Posterior vena cava (tissue), 2 donors: ENCODE measurements around the gene KATNAL1. TPM values are rescaled to one million over a fixed set of nuclear protein-coding genes. Genes with fewer than 3 reads are reported as not detected.
"Not testable (repeated sequence)": the region's sequence is repeated elsewhere in the genome, so short reads cannot be mapped to it uniquely, and the experiment has no call there.

ENCODE experiments used
- DNase-seq: peaks from one replicate; pipeline ENCODE4 v3.0.0-alpha.2; 2020; ENCODE audit warnings: low spot score
- intact Hi-C, 2 donors: fragments of 100-400 bp; cut with DNase I; formaldehyde crosslinking; loops; one replicate each; pipeline versions ENCODE4 v1.14.1 to v1.14.2; 2022 to 2023
- total RNA-seq, 2 donors: library from RNA; stranded (reverse); fragmentation: NEBNext Ultra II Directional; extraction: Animal tissue kit (Norgen Biotek cat#: 25700); gene quantifications; one replicate each; pipeline ENCODE4 v1.2.1, GENCODE V29; 2021
- donor health status: DM: yes; HTN: yes; CAD: no.
- donor health status: DM: yes; HTN: yes; CAD: no.

KATNAL1 gene
- total RNA-seq, 2 donors from 2014 or later = 44.8 to 59.5 TPM

DNA sequence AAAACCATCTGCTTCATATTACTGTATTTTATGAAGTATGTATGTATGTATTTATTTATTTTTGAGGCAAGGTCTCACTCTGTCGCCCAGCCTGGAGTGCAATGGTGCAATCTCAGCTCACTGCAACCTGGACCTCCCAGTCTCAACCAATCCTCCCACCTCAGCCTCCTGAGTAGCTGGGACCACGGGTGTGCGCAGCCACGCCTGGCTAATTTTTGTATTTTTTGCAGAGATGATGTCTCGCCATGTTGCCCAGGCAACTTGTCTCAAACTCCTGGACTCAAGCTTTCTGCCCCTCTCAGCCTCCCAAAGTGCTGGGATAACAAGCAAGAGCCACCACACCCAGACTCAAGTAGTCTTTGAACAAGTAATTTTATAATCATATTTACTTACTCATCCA lies 5.5 kb downstream of the KATNAL1 start:
- intact Hi-C loops = no loop called here
- no peak for DNase-seq

DNA sequence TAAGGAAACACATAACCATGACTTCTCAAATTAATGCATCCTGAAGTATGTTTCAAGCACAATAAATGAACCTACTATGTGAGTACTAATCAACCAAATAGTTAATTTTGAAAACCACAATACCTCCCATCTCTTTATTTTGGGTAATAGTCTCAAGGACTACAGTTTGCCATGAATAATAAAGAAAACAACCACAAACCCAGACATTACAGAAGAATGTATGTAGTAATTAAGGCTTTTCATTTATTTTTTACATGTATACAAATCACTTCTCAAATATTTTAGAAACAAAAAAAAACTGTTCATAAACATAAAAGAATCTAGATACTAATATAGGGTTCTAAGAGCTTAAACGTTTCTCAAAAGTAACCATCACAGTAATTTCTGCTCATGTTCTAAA lies 6.8 kb downstream of the KATNAL1 start:
- intact Hi-C loops = no loop called here
- DNase-seq = no peak

DNA sequence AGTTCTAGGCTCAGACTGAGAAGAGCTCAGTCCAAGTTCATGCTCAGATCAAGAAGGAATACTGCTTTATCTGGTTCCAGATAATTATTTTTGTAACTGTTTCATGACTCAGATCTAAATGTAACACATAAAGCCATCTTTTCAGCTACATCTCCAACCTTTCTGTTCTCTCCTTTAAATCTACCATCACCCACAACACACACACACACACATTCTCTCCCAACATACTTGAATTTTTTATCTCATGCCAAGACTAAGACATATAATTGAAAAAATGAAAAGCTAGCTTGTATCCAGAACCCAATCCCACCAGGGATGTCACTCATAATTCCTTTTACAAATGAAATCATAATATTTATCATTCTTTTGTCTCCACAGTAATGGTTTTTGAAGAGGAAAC lies 7.6 kb downstream of the KATNAL1 start:
- intact Hi-C loops = no loop called here

DNA sequence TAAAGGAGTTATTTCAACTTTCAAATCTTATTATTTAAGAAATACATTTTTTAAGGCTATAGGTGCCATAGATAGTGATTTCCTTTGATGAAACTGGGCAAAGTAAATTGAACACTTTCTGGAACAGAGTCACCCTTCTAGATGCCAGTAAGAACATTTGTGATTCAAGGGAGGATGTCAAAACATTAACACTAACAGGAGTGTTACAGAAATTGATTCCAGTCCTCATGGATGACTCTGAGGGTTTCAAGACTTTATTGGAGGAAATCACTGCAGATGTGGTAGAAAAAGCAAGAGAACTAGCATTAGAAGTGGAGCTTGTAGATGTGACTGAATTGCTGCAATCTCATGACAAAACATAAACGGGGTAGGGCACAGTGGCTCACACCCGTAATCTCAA lies 12.2 kb downstream of the KATNAL1 start:
- intact Hi-C loops = no loop called here

More for the DNA sequence above, 7.6 kb downstream of the KATNAL1 start:
- no peak for DNase-seq

DNA sequence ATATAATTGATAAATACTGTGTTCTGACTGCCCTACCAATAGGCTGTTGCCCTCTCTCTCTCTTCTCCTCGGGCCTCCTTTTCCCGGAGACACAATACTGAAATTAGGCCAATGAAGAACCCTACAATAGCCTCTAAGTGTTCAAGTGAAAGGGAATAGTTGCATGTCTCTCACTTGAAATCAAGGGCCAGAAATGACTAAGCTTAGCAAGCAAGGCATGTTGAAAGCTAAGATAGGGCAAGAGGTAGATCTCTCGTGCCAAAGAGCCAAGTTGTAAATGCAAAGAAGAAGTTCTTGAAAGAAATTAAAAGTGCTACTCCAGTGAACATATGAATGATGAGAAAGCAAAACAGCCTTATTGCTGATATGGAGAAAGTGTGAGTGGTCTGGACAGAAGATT lies 13.3 kb downstream of the KATNAL1 start:
- intact Hi-C loops = no loop called here
- no peak for DNase-seq

More for the DNA sequence above, 12.2 kb downstream of the KATNAL1 start:
- no peak for DNase-seq

DNA sequence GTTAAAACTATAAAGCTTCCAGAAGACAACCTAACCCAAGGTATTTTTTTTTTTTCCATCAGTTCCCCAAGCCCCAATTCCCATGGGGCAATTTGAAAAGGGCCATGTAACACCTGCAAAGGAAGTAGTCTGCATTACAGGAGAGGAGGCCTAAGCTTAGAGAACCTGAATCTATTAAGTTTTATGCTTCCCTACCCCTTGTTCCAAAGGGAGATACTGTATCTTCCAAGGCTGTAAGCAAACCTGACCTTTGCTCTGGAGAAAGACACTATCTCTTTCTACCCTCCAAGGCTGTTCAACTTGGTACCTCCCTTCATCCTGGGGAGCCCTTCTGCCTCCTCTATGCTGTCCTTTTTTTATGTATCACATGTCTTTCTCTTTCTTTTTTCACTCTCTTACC lies 15.0 kb downstream of the KATNAL1 start:
- no peak for DNase-seq
- intact Hi-C loops = no loop called here

DNA sequence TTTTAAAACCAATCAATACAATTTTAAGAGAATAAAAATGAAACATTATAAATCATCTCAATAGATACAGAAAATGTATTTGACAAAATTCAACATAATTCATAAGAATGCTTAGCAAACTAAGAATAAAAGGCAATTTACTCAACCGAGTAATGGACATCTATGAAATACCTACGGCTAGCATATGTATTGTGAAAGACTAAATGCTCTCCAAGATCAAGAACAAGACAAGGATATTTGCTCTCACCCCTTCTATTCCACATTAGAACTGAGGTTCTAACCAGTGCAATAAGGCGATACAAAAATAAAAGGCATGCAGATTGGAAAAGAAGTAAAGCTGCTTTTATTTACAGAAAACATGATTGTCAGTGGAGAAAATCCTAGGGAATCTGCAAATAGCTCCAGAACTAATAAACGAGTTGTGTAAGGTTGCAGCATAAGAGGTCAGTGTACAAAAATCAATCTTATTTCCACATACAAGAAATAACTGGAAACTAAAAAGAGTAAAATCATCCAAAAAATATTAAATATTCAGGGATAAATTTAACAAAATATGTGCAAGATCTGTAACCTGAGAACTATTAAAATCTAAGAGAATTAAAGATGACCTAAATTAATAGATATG lies 16.4 kb downstream of the KATNAL1 start:
- no peak for DNase-seq
- intact Hi-C loops = no loop called here

DNA sequence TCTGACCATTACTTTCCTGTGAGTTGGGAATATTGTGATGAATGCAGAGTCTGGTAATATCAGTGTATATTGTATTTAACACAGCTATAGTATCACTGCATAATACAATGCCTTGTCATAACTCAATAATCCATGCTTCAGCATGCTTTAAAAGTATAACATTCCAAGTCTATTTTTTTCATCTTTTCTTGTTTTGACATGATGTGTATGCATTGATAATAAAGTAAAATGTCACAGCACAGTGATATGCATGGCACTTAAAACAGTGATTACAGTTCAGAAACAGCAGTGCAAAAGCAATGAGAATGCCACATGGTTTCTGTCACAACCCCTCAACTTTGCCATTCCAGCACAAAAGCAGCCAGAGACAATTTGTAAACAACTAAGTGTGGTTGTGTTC lies 17.8 kb downstream of the KATNAL1 start:
- intact Hi-C loops = no loop called here
- no peak for DNase-seq

DNA sequence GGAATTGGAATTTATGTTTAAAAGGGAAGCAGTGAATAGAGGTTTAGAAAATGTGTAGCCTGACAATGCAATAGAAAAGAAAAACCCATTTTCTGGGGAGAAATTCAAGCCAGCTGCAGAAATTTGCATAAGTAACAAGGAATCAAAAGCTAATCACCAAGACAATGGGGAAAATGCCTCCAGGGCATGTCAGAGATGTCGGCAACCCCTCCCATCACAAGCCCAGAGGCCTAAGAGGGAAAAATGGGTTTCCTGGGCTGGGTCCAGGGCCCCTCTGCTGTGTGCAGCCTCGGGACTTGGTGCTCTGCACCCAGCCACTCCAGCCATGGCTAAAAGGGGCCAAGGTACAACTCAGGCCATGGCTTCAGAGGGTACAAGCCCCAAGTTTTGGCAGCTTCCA lies 21.3 kb downstream of the KATNAL1 start:
- DNase-seq, intact Hi-C loops: not testable (repeated sequence)

DNA sequence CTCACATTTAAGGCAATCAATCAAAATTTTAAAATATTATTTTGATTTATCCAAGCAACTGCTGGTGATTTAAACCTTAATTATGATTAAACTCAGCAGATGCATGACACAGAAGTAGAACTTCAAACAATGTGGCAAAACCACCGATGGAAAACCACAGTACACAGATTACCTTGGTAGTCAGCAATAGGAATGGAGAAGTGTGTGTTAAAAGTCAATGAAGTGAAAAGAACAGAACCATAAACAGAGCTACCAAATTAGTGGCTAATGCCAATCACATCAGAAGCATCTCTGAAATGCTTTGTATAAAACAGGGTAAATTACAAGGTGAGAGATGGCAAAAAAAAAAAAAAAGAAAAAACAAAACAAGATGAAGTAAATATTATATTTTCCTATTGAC lies 31.2 kb downstream of the KATNAL1 start:
- intact Hi-C loops = no loop called here
- DNase-seq = no peak

DNA sequence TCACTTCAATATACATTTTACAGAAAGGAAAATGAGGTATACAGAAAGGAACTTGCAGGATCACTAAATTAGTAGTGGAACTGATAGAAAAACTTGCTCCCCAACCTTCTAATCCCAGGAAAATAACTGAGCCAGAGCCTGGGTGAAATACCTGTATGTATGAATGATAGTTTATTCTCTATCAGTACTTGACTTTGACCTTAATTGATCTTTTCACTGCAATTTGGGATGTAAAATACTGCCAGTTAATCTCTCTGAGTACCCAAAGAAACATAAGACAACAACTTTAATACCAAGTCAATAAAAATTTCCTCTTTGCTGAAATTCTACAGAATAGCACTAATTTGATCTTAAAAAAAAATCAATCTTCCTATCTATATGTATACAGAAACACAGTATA lies 33.3 kb downstream of the KATNAL1 start:
- intact Hi-C loops = no loop called here
- DNase-seq = no peak

DNA sequence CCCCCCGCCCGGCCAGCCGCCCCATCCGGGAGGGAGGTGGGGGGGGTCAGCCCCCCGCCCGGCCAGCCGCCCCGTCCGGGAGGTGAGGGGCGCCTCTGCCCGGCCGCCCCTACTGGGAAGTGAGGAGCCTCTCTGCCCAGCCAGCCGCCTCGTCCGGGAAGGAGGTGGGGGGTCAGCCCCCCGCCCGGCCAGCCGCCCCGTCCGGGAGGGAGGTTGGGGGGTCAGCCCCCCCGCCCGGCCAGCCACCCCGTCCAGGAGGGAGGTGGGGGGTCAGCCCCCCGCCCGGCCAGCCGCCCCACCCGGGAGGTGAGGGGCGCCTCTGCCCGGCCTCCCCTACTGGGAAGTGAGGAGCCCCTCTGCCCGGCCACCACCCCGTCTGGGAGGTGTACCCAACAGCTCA lies 37.3 kb downstream of the KATNAL1 start:
- intact Hi-C loops, DNase-seq: not testable (repeated sequence)

DNA sequence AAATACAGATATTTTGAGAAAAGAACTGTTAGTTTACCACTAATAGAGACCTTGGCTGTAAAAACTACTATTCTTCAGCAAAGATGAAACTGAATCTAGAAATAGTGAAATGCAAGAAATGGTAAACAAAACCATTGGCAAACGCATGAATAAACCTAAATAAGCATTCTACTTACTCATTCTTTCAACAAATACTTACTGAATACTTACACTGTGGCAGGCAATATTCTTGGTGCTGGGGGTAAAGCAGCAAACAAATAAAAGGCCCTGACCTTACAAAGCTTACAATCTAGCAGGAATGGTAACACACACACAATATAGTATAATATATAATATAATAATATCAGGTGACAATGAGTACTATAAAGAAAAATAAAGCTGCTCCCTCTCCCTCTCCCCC lies 38.7 kb downstream of the KATNAL1 start:
- intact Hi-C loops = no loop called here
- DNase-seq = no peak

DNA sequence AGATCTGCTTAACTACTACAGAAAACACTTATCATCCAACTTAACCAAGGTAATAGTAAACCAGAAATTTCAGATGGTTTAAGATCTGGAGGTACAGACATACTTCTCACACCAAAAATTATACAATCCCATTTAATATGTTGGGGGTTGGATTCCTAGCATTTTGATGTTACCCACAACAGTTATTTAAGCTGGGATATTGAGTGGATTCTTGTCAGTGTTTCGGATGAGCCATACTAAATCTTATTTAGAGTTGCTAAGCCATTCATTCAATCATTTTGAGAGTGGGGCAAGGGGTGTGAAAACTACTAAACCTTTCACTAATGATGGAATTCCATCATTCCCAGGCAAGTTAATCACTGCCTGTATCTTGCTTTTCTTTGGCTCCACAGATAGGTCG lies 40.6 kb downstream of the KATNAL1 start:
- no peak for DNase-seq
- intact Hi-C loops = no loop called here

DNA sequence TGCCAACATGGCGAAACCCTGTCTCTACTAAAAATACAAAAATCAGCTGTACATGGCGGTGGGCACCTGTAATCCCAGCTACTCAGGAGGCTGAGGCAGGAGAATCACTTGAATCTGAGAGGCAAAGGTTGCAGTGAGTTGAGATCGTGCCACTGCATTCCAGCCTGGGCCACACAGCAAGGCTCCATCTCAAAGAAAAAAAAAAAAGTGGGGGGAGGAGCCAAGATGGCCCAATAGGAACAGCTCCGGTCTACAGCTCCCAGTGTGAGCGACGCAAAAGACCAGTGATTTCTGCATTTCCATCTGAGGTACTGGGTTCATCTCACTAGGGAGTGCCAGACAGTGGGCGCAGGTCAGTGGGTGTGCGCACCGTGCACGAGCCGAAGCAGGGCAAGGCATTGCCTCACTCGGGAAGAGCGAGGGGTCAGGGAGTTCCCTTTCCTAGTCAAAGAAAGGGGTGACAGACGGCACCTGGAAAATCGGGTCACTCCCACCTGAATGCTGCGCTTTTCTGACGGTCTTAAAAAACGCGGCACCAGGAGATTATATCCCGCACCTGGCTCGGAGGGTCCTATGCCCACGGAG lies 48.1 kb downstream of the KATNAL1 start:
- DNase-seq, intact Hi-C loops: not testable (repeated sequence)

DNA sequence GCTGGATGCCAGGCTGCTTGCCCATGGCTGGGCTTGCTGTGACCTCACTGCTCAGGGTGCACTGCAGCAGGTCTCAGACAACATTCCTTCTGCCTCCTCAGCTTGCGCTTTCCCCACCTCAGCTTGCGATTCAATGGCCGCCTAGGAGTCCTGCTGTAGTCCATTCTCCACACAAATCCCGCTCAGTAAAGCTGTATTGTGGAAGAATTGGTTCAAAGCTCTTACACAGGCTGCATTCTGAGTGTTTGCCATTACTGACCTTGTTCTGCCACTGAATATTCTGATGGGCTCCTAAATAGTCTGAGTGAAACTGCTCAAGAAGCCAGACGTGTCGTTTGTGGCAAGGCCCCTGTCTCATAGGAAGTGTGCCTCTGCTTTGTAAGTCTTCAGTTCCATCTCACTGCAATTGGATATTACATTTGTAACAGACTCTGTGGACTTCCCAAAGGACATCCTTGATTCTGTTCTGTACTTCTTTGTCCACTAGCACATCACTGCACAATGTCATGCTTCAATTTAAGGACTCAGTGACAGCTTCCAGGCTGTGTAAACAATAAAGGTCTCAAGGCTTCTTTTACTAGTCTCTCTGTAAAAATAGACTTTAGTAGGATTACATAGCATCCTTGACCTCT lies 49.8 kb downstream of the KATNAL1 start:
- intact Hi-C loops = no loop called here
- DNase-seq = no peak

DNA sequence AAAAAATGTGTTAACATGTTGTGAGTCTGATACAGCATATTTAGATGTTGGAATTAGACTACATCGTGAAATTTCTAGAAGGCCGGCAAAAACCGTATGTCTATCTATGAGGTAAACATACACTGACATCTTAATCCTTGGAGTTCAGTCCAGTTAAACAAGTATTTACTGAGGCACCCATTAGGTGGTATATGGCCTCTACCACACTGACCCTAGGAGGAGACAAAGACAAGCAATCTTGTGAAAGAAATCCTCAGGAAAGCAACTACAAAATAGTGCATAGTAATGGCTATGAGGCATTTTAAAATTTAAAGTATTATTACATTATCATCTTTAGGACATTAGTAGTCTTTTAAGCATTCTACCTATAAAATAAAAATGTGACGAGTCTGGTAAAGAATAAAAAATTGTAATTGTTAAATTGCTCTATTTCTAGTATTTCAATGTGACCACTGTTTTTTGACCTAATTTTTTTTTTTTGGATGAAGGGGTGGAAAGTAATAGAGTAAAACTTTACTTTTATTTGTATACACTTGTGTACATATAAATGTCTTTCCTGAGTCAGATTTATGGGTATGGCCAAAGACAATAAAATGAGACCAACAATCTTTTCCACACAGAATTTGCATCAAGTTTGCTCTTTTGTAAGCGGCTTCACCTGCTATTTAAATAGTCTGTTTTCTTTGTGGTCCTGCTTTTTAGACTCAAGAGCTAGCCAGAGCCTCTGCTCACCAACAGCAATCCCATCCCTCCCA lies 50.5 kb downstream of the KATNAL1 start:
- intact Hi-C loops = no loop called here
- DNase-seq = no peak

DNA sequence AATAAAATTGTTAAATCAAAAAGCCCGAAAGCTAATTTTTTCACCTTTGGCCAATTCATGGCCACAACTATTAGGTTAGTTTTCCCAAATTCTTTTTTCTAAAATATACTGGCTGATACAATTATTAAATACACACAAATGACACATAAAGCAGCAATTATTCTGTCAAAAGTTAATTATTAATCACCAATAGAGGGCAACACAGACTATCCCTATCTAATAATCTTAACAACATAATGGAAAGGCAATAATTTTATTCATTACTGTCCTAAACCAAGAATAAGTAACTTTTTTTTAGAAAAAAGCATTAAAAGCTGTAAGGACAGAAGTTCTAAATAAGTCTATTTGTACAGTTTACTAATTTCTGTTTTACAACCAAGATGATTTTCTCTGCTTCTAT lies 51.7 kb downstream of the KATNAL1 start:
- DNase-seq = no peak
- intact Hi-C loops = no loop called here

DNA sequence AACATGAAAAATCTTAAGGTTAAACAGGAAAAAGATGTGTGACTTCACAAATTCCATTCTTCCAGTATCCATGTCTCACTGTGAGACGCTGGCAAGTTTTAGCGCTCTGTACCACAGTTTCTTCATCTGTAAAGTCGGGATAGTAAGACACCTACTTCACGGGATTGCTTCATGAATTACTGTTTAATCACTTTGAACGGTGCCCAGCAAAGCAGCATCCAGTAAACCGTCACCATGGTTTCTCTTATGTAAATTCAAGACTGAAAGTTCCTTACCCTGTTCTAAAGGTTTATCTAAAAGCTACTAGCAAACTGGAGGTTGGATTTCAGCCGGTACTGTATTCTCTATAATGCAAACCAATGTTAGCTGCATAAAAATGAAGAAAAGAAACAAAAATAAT lies 53.5 kb downstream of the KATNAL1 start:
- no peak for DNase-seq
- intact Hi-C loops = no loop called here

DNA sequence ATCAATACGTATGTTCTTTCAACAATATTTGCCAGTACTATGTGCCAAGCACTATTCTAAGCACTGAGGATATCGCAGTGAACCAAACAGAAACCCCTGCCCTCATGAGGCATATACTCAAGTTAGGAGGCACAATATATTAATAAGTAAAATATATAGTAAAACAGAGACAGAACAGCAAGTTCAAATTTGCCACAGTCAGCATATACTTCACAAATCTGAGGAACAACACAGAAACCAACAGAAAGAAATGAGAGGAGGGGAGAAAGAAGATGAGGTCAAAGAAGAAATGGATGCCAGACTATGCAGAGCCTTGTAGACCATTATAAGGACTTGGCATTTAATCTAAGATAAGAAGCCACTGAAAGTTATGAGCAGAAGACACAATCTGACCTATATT lies 59.9 kb downstream of the KATNAL1 start:
- DNase-seq = no peak
- intact Hi-C loops = no loop called here
